HEK293 (cell line): ENCODE data around the gene FGD6.

Source experiments
- CTCF ChIA-PET: fragments of 350-600 bp; formaldehyde crosslinking; extraction: SDS; loops from one replicate; lab custom pipeline; 2021; ENCODE audit warnings: antibody characterized with exemption; lab: Yijun Ruan, JAX
- POLR2A ChIA-PET: fragments of 300-600 bp; formaldehyde crosslinking; extraction: SDS; loops from one replicate; lab custom pipeline; 2020; ENCODE audit warnings: antibody characterized with exemption, inconsistent platforms; lab: Yijun Ruan, JAX
- H3K27ac ChIP-seq: fragments of 200-500 bp; sonication (Bioruptor generic); 2 replicates; pipeline ENCODE4 v1.5.1; 2014; ENCODE audit warnings: low read depth, low read length, control low read depth, inconsistent platforms; ENCODE audit errors: extremely low read depth
- H3K36me3 ChIP-seq, 2 experiments: fragments of 200-500 bp in 1 of 2; sonication (Bioruptor generic) in 1 of 2; 1 replicate in 1 of 2; 2 replicates in 1 of 2; pipeline ENCODE4 v1.5.1; 2014 to 2017; ENCODE audit warnings: inconsistent platforms in 2 of 2, low read length in 2 of 2; ENCODE audit not compliant: control insufficient read depth in 2 of 2, insufficient read depth in 1 of 2
- H3K4me1 ChIP-seq: fragments of 200-500 bp; sonication (Bioruptor generic); 2 replicates; pipeline ENCODE4 v1.5.1; 2014; ENCODE audit warnings: mild to moderate bottlenecking, low read length, inconsistent platforms; ENCODE audit not compliant: control insufficient read depth, insufficient read depth
- H3K4me3 ChIP-seq: 2 replicates; pipeline ENCODE4 v1.5.1; 2011; ENCODE audit warnings: low read depth, mild to moderate bottlenecking, control low read depth, low read length, moderate library complexity
- H3K9me3 ChIP-seq: fragments of 200-500 bp; sonication (Bioruptor generic); 2 replicates; pipeline ENCODE4 v1.5.1; 2014; ENCODE audit warnings: low read depth, low read length, inconsistent platforms; ENCODE audit not compliant: control insufficient read depth, insufficient read depth
- BCL11A ChIP-seq: fragments of 450-650 bp; formaldehyde crosslinking; IDR thresholded peaks from 2 replicates; pipeline ENCODE4 v1.5.1; 2016; ENCODE audit warnings: low read depth, missing biosample characterization, missing genetic modification characterization
- GLI4 ChIP-seq: fragments of 450-650 bp; formaldehyde crosslinking; IDR thresholded peaks from 2 replicates; pipeline ENCODE4 v1.5.1; 2016; ENCODE audit warnings: missing biosample characterization, missing genetic modification characterization
- ZBTB1 ChIP-seq: fragments of 450-650 bp; formaldehyde crosslinking; IDR thresholded peaks from 2 replicates; pipeline ENCODE4 v1.5.1; 2016; ENCODE audit warnings: missing biosample characterization, missing genetic modification characterization
- ZNF146 ChIP-seq: fragments of 450-650 bp; formaldehyde crosslinking; IDR thresholded peaks from 2 replicates; pipeline ENCODE4 v1.5.1; 2016; ENCODE audit warnings: missing biosample characterization, missing genetic modification characterization
- ZNF19 ChIP-seq: fragments of 450-650 bp; formaldehyde crosslinking; IDR thresholded peaks from 2 replicates; pipeline ENCODE4; 2016; ENCODE audit warnings: missing biosample characterization, missing genetic modification characterization, low read depth
- ZNF2 ChIP-seq: fragments of 450-650 bp; formaldehyde crosslinking; IDR thresholded peaks from 2 replicates; pipeline ENCODE4 v1.5.1; 2016; ENCODE audit warnings: missing biosample characterization, missing genetic modification characterization
- ZNF223 ChIP-seq: fragments of 450-650 bp; formaldehyde crosslinking; IDR thresholded peaks from 2 replicates; pipeline ENCODE4 v1.5.1; 2016; ENCODE audit warnings: missing biosample characterization, missing genetic modification characterization
- ZNF302 ChIP-seq: fragments of 450-650 bp; formaldehyde crosslinking; IDR thresholded peaks from 2 replicates; pipeline ENCODE4 v1.5.1; 2016; ENCODE audit warnings: missing biosample characterization, missing genetic modification characterization, low read depth
- ZNF324 ChIP-seq: fragments of 450-650 bp; formaldehyde crosslinking; IDR thresholded peaks from 2 replicates; pipeline ENCODE4 v1.5.1; 2016; ENCODE audit warnings: missing biosample characterization, missing genetic modification characterization
- ZNF426 ChIP-seq: fragments of 450-650 bp; formaldehyde crosslinking; IDR thresholded peaks from 2 replicates; pipeline ENCODE4 v1.5.1; 2017; ENCODE audit warnings: missing biosample characterization, missing genetic modification characterization, mild to moderate bottlenecking, inconsistent platforms, moderate library complexity
- ZNF433 ChIP-seq: fragments of 450-650 bp; formaldehyde crosslinking; IDR thresholded peaks from 2 replicates; pipeline ENCODE4 v1.5.1; 2016; ENCODE audit warnings: missing biosample characterization, missing genetic modification characterization, low read depth
- ZNF544 ChIP-seq: fragments of 450-650 bp; formaldehyde crosslinking; IDR thresholded peaks from 2 replicates; pipeline ENCODE4 v1.5.0; 2017; ENCODE audit warnings: missing biosample characterization, missing genetic modification characterization
- ZNF549 ChIP-seq: fragments of 450-650 bp; IDR thresholded peaks from 2 replicates; pipeline ENCODE4 v1.5.1; 2018; ENCODE audit warnings: missing biosample characterization, missing genetic modification characterization, mild to moderate bottlenecking, inconsistent platforms, moderate library complexity
- ZNF658 ChIP-seq: fragments of 450-650 bp; formaldehyde crosslinking; IDR thresholded peaks from 2 replicates; pipeline ENCODE4; 2016; ENCODE audit warnings: missing biosample characterization, missing genetic modification characterization
- ZNF747 ChIP-seq: fragments of 450-650 bp; formaldehyde crosslinking; IDR thresholded peaks from 2 replicates; pipeline ENCODE4 v1.5.1; 2016; ENCODE audit warnings: missing biosample characterization, missing genetic modification characterization
- ZNF76 ChIP-seq: fragments of 450-650 bp; formaldehyde crosslinking; IDR thresholded peaks from 2 replicates; pipeline ENCODE4; 2016; ENCODE audit warnings: low read depth, missing biosample characterization, missing genetic modification characterization, borderline replicate concordance
- TF ChIP-seq, protein P1 (sequence below): fragments of 450-650 bp; formaldehyde crosslinking; IDR thresholded peaks from 2 replicates; pipeline ENCODE4 v1.5.1; 2016; ENCODE audit warnings: missing biosample characterization, missing genetic modification characterization
- TF ChIP-seq, protein P2 (sequence below): fragments of 450-650 bp; IDR thresholded peaks from 2 replicates; pipeline ENCODE4 v1.5.1; 2018; ENCODE audit warnings: missing biosample characterization, missing genetic modification characterization
- TF ChIP-seq, protein P3 (sequence below): fragments of 450-650 bp; formaldehyde crosslinking; IDR thresholded peaks from 2 replicates; pipeline ENCODE4 v1.5.1; 2016; ENCODE audit warnings: missing biosample characterization, missing genetic modification characterization
- TF ChIP-seq, protein P4 (sequence below): fragments of 450-650 bp; formaldehyde crosslinking; IDR thresholded peaks from 2 replicates; pipeline ENCODE4 v1.5.1; 2016; ENCODE audit warnings: missing biosample characterization, missing genetic modification characterization, borderline replicate concordance
- TF ChIP-seq, protein P5 (sequence below): fragments of 450-650 bp; formaldehyde crosslinking; IDR thresholded peaks from 2 replicates; pipeline ENCODE4 v1.5.1; 2016; ENCODE audit warnings: missing biosample characterization, missing genetic modification characterization

FGD6 gene

DNA sequence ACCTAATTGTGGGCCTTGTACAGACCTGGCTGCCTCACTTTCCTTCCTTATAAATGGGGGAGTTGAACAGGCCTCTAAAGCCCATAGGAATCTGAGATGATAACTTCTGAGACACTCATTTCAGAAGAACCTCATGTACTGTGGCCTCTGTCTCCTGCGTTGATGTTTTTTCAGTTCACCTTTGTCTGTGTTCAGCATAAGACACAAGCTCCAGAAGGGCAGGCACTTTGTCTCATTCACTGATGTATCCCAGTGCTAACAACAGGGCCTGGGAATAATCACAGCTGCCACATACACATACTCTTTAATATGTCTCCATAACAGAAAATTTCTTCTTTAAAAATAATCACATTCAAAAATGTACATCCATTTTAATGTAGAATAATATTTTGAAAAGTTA, 3.3 kb downstream of the FGD6 start:
- CTCF ChIA-PET = interaction anchor here (0.6 to 1.0 kb wide), 2 partner anchors 97 to 442 kb away, joined by 3 read pairs; no protein-coding TSS in a partner anchor
- Histone ChIP-seq H3K4me3 (no peak overlapping the region), H3K36me3 (no peaks in the 10 kb centered on the region), H3K9me3 (no peaks in the 10 kb centered on the region), H3K27ac (no peak overlapping the region), H3K4me1 (peaks cover 4% of the 10 kb centered on the region)
- TF ChIP-seq, protein P1, sequence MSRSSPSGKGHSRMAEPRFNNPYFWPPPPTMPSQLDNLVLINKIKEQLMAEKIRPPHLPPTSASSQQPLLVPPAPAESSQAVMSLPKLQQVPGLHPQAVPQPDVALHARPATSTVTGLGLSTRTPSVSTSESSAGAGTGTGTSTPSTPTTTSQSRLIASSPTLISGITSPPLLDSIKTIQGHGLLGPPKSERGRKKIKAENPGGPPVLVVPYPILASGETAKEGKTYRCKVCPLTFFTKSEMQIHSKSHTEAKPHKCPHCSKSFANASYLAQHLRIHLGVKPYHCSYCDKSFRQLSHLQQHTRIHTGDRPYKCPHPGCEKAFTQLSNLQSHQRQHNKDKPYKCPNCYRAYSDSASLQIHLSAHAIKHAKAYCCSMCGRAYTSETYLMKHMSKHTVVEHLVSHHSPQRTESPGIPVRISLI = no peak
- TF ChIP-seq ZNF146 (tag by site-specific recombination) (no peak), ZNF324 (tag by site-specific recombination) (no peak), ZNF426 (tag by site-specific recombination) (no peak), GLI4 (tag by site-specific recombination) (no peak), ZNF302 (no peak), ZNF2 (tag by site-specific recombination) (no peak), ZNF658 (tag by site-specific recombination) (no peak), ZNF544 (no peak), ZNF747 (no peak), ZNF19 (tag by site-specific recombination) (no peak), ZNF223 (no peak), ZNF549 (no peak), ZNF433 (tag by site-specific recombination) (no peak)
- TF ChIP-seq, protein P2, sequence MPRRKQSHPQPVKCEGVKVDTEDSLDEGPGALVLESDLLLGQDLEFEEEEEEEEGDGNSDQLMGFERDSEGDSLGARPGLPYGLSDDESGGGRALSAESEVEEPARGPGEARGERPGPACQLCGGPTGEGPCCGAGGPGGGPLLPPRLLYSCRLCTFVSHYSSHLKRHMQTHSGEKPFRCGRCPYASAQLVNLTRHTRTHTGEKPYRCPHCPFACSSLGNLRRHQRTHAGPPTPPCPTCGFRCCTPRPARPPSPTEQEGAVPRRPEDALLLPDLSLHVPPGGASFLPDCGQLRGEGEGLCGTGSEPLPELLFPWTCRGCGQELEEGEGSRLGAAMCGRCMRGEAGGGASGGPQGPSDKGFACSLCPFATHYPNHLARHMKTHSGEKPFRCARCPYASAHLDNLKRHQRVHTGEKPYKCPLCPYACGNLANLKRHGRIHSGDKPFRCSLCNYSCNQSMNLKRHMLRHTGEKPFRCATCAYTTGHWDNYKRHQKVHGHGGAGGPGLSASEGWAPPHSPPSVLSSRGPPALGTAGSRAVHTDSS (tag by site-specific recombination) = no peak
- TF ChIP-seq, protein P3, sequence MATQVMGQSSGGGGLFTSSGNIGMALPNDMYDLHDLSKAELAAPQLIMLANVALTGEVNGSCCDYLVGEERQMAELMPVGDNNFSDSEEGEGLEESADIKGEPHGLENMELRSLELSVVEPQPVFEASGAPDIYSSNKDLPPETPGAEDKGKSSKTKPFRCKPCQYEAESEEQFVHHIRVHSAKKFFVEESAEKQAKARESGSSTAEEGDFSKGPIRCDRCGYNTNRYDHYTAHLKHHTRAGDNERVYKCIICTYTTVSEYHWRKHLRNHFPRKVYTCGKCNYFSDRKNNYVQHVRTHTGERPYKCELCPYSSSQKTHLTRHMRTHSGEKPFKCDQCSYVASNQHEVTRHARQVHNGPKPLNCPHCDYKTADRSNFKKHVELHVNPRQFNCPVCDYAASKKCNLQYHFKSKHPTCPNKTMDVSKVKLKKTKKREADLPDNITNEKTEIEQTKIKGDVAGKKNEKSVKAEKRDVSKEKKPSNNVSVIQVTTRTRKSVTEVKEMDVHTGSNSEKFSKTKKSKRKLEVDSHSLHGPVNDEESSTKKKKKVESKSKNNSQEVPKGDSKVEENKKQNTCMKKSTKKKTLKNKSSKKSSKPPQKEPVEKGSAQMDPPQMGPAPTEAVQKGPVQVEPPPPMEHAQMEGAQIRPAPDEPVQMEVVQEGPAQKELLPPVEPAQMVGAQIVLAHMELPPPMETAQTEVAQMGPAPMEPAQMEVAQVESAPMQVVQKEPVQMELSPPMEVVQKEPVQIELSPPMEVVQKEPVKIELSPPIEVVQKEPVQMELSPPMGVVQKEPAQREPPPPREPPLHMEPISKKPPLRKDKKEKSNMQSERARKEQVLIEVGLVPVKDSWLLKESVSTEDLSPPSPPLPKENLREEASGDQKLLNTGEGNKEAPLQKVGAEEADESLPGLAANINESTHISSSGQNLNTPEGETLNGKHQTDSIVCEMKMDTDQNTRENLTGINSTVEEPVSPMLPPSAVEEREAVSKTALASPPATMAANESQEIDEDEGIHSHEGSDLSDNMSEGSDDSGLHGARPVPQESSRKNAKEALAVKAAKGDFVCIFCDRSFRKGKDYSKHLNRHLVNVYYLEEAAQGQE (tag by site-specific recombination) = no peak
- POLR2A ChIA-PET = no interaction called here

DNA sequence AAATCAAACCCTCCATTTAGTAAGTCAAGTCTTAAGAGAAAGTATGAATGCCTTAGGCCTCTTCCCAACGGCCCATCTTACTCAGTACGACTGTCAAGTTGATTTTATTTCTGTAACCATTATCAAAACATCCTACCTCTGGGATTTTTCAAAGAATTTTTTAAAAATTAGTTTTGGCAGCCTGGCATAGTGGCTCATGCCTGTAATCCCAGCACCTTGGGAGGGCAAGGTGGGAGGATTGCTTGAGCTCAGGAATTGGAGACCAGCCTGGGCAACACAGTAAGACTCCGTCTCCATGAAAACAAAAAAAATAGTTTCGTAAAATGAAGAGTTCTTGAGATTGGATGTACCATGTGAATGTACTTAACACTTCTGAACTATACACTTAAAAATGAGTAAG, 4.1 kb downstream of the FGD6 start:
- no peaks in the 10 kb centered on the region for H3K36me3 ChIP-seq
- ChIA-PET POLR2A (no interaction called here), CTCF (interaction anchor here (0.6 to 1.2 kb wide), 3 partner anchors 18 to 94 kb away, joined by 3 to 5 read pairs (median 5); no protein-coding TSS in a partner anchor)
- H3K27ac ChIP-seq = no peak overlapping the region
- TF ChIP-seq, protein P4, sequence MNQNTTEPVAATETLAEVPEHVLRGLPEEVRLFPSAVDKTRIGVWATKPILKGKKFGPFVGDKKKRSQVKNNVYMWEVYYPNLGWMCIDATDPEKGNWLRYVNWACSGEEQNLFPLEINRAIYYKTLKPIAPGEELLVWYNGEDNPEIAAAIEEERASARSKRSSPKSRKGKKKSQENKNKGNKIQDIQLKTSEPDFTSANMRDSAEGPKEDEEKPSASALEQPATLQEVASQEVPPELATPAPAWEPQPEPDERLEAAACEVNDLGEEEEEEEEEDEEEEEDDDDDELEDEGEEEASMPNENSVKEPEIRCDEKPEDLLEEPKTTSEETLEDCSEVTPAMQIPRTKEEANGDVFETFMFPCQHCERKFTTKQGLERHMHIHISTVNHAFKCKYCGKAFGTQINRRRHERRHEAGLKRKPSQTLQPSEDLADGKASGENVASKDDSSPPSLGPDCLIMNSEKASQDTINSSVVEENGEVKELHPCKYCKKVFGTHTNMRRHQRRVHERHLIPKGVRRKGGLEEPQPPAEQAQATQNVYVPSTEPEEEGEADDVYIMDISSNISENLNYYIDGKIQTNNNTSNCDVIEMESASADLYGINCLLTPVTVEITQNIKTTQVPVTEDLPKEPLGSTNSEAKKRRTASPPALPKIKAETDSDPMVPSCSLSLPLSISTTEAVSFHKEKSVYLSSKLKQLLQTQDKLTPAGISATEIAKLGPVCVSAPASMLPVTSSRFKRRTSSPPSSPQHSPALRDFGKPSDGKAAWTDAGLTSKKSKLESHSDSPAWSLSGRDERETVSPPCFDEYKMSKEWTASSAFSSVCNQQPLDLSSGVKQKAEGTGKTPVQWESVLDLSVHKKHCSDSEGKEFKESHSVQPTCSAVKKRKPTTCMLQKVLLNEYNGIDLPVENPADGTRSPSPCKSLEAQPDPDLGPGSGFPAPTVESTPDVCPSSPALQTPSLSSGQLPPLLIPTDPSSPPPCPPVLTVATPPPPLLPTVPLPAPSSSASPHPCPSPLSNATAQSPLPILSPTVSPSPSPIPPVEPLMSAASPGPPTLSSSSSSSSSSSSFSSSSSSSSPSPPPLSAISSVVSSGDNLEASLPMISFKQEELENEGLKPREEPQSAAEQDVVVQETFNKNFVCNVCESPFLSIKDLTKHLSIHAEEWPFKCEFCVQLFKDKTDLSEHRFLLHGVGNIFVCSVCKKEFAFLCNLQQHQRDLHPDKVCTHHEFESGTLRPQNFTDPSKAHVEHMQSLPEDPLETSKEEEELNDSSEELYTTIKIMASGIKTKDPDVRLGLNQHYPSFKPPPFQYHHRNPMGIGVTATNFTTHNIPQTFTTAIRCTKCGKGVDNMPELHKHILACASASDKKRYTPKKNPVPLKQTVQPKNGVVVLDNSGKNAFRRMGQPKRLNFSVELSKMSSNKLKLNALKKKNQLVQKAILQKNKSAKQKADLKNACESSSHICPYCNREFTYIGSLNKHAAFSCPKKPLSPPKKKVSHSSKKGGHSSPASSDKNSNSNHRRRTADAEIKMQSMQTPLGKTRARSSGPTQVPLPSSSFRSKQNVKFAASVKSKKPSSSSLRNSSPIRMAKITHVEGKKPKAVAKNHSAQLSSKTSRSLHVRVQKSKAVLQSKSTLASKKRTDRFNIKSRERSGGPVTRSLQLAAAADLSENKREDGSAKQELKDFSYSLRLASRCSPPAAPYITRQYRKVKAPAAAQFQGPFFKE (tag by site-specific recombination) = no peak
- TF ChIP-seq ZBTB1 (tag by site-specific recombination) (no peak), ZNF747 (no peak), ZNF76 (no peak), BCL11A (tag by site-specific recombination) (no peak)
- TF ChIP-seq, protein P5, sequence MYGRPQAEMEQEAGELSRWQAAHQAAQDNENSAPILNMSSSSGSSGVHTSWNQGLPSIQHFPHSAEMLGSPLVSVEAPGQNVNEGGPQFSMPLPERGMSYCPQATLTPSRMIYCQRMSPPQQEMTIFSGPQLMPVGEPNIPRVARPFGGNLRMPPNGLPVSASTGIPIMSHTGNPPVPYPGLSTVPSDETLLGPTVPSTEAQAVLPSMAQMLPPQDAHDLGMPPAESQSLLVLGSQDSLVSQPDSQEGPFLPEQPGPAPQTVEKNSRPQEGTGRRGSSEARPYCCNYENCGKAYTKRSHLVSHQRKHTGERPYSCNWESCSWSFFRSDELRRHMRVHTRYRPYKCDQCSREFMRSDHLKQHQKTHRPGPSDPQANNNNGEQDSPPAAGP (tag by site-specific recombination) = no peak
- no peaks in the 10 kb centered on the region for H3K9me3 ChIP-seq
- peaks cover 4% of the 10 kb centered on the region for H3K4me1 ChIP-seq
- no peak overlapping the region for H3K4me3 ChIP-seq
